ENCODE measurements around the gene MALT1.

DNA sequence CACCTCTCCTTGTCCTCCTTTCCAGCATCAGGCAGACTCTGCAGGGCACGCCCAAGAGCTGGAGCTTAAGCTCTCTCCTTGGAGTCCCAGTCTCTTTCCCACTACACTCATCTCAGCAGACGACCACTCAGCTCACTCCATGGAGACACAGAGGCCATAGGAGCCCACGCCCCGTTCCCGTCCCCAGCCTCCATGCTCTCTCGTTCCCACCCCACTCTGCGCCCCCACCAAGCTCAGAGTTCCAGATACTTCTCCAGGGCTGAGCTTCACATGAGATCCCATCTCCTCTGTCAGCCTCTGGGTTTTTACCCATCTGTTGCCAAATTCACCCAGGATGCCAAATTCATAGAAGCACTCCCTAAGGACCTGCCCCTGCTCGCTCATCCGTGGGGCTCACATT, 87.3 kb downstream of the MALT1 start:
- TF ChIP-seq TAF1 (IDR thresholded peaks at IDR 0.05; ENCODE audit: borderline replicate concordance, insufficient read depth, low read length) (no peak), SIN3A (IDR thresholded peaks at IDR 0.05; ENCODE audit: borderline replicate concordance, insufficient read depth, low read length) (no peak), POLR2AphosphoS5 (IDR thresholded peaks at IDR 0.05; ENCODE audit: low read depth, low read length) (no peak), FOXP2 (optimal IDR thresholded peaks at IDR 0.05; ENCODE audit: borderline replicate concordance, extremely low read depth, extremely low read length, insufficient read depth) (no peak)
- TF ChIP-seq, protein P1, sequence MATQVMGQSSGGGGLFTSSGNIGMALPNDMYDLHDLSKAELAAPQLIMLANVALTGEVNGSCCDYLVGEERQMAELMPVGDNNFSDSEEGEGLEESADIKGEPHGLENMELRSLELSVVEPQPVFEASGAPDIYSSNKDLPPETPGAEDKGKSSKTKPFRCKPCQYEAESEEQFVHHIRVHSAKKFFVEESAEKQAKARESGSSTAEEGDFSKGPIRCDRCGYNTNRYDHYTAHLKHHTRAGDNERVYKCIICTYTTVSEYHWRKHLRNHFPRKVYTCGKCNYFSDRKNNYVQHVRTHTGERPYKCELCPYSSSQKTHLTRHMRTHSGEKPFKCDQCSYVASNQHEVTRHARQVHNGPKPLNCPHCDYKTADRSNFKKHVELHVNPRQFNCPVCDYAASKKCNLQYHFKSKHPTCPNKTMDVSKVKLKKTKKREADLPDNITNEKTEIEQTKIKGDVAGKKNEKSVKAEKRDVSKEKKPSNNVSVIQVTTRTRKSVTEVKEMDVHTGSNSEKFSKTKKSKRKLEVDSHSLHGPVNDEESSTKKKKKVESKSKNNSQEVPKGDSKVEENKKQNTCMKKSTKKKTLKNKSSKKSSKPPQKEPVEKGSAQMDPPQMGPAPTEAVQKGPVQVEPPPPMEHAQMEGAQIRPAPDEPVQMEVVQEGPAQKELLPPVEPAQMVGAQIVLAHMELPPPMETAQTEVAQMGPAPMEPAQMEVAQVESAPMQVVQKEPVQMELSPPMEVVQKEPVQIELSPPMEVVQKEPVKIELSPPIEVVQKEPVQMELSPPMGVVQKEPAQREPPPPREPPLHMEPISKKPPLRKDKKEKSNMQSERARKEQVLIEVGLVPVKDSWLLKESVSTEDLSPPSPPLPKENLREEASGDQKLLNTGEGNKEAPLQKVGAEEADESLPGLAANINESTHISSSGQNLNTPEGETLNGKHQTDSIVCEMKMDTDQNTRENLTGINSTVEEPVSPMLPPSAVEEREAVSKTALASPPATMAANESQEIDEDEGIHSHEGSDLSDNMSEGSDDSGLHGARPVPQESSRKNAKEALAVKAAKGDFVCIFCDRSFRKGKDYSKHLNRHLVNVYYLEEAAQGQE (IDR thresholded peaks at IDR 0.05; ENCODE audit: insufficient read depth in 1 of 2, low read depth in 2 of 2, low read length in 2 of 2) = no peak
